HepG2 (cell line): ENCODE data around the gene ANKRD36B. TPM values are rescaled to one million over a fixed set of nuclear protein-coding genes. Genes with fewer than 3 reads are reported as not detected.

Experiments
- ARNT2 ChIP-seq: sonication (generic); formaldehyde crosslinking; IDR thresholded peaks from 2 replicates; pipeline ENCODE4 v1.8.0; 2022; ENCODE audit warnings: mild to moderate bottlenecking, low read depth, missing genetic modification reagents, moderate library complexity
- HOXA3 ChIP-seq: sonication (generic); formaldehyde crosslinking; IDR thresholded peaks from 2 replicates; pipeline ENCODE4 v1.5.0; 2020; ENCODE audit warnings: missing genetic modification reagents
- KLF15 ChIP-seq: sonication (generic); formaldehyde crosslinking; IDR thresholded peaks from 2 replicates; pipeline ENCODE4 v1.8.1; 2023; ENCODE audit warnings: borderline replicate concordance, mild to moderate bottlenecking, inconsistent platforms, missing genetic modification reagents, mixed read lengths
- KMT2B ChIP-seq: IDR thresholded peaks from 2 replicates; pipeline ENCODE4 v1.6.1; 2016; ENCODE audit warnings: missing genetic modification reagents, missing compliant biosample characterization
- PHF20 ChIP-seq: sonication (generic); formaldehyde crosslinking; IDR thresholded peaks from 2 replicates; pipeline ENCODE4 v1.5.0; 2020; ENCODE audit warnings: mild to moderate bottlenecking, missing genetic modification reagents
- POLR2AphosphoS5 ChIP-seq: IDR thresholded peaks from 2 replicates; pipeline ENCODE4 v1.6.1; 2012; ENCODE audit warnings: low read depth, low read length
- SPEN ChIP-seq: sonication (generic); formaldehyde crosslinking; IDR thresholded peaks from 2 replicates; pipeline ENCODE4 v1.5.1; 2020; ENCODE audit warnings: low read depth, mild to moderate bottlenecking, missing genetic modification reagents
- THAP11 ChIP-seq: IDR thresholded peaks from 2 replicates; pipeline ENCODE4 v1.6.1; 2016; ENCODE audit warnings: missing biosample characterization, missing genetic modification reagents
- TOPORS ChIP-seq: sonication (generic); formaldehyde crosslinking; IDR thresholded peaks from 2 replicates; pipeline ENCODE4 v1.8.0; 2023; ENCODE audit warnings: mild to moderate bottlenecking, missing genetic modification reagents
- YEATS2 ChIP-seq: sonication (generic); formaldehyde crosslinking; IDR thresholded peaks from 2 replicates; pipeline ENCODE4 v1.4.0; 2020; ENCODE audit warnings: missing genetic modification reagents, borderline replicate concordance
- ZBTB7B ChIP-seq: sonication (generic); formaldehyde crosslinking; IDR thresholded peaks from 2 replicates; pipeline ENCODE4 v1.4.0; 2020; ENCODE audit warnings: missing genetic modification reagents
- ZMYM4 ChIP-seq: sonication (generic); formaldehyde crosslinking; IDR thresholded peaks from 2 replicates; pipeline ENCODE4 v1.8.1; 2023; ENCODE audit warnings: mild to moderate bottlenecking, missing genetic modification reagents
- ZNF224 ChIP-seq: sonication (generic); formaldehyde crosslinking; IDR thresholded peaks from 2 replicates; pipeline ENCODE4 v1.5.0; 2020; ENCODE audit warnings: mild to moderate bottlenecking, missing genetic modification reagents
- ZNF274 ChIP-seq: sonication (generic); formaldehyde crosslinking; IDR thresholded peaks from 2 replicates; pipeline ENCODE4 v1.5.1; 2020; ENCODE audit warnings: mild to moderate bottlenecking, missing genetic modification reagents
- ZNF280B ChIP-seq: sonication (generic); formaldehyde crosslinking; IDR thresholded peaks from 2 replicates; pipeline ENCODE4 v1.5.0; 2020; ENCODE audit warnings: missing genetic modification reagents, mild to moderate bottlenecking, borderline replicate concordance
- ZNF329 ChIP-seq: sonication (generic); formaldehyde crosslinking; IDR thresholded peaks from 2 replicates; pipeline ENCODE4 v1.9.0; 2021; ENCODE audit warnings: low read depth, mild to moderate bottlenecking, missing genetic modification reagents
- ZNF460 ChIP-seq: sonication (generic); formaldehyde crosslinking; IDR thresholded peaks from 2 replicates; pipeline ENCODE4 v1.5.1; 2020; ENCODE audit warnings: missing genetic modification reagents, mild to moderate bottlenecking, borderline replicate concordance
- ZNF510 ChIP-seq: sonication (generic); formaldehyde crosslinking; IDR thresholded peaks from 2 replicates; pipeline ENCODE4 v1.4.0; 2020; ENCODE audit warnings: low read depth, mild to moderate bottlenecking, missing genetic modification reagents
- ZNF546 ChIP-seq: sonication (generic); formaldehyde crosslinking; conservative IDR thresholded peaks from 2 replicates; pipeline ENCODE4 v1.8.1; 2023; ENCODE audit warnings: mild to moderate bottlenecking, missing genetic modification reagents
- ZNF580 ChIP-seq: IDR thresholded peaks from 2 replicates; pipeline ENCODE4 v1.6.1; 2016; ENCODE audit warnings: low read depth, borderline replicate concordance
- ZNF782 ChIP-seq: sonication (generic); formaldehyde crosslinking; IDR thresholded peaks from 2 replicates; pipeline ENCODE4 v1.4.0; 2020; ENCODE audit warnings: missing genetic modification reagents, mild to moderate bottlenecking, borderline replicate concordance
- ZNF816 ChIP-seq: sonication (generic); formaldehyde crosslinking; IDR thresholded peaks from 2 replicates; pipeline ENCODE4 v1.8.0; 2022; ENCODE audit warnings: missing genetic modification reagents, mild to moderate bottlenecking, borderline replicate concordance
- polyA plus RNA-seq, 8 experiments: library from polyadenylated mRNA; depleted of rRNA in 3 of 8; stranded (reverse) in 7 of 8; unstranded in 1 of 8; fragments of >200 nt; fragmentation: Illumina TruSeq in 4 of 8; extraction: Trizol in 4 of 8; gene quantifications; 2 replicates each; pipeline versions ENCODE4 v1.2.1 to v1.2.3, GENCODE V29; 2011 to 2016; ENCODE audit warnings: low read depth in 4 of 8, missing spikeins in 1 of 8, mixed read lengths in 1 of 8; ENCODE audit not compliant: insufficient read depth in 1 of 8
- total RNA-seq, 5 experiments: library from RNA; depleted of rRNA; stranded (reverse); fragments of >200 nt; fragmentation: Illumina TruSeq; extraction: Trizol; gene quantifications; 2 replicates each; pipeline ENCODE4 v1.2.3, GENCODE V29; 2016; ENCODE audit warnings: low read depth in 1 of 5
- TF ChIP-seq, protein P1 (sequence below): sonication (generic); formaldehyde crosslinking; IDR thresholded peaks from 2 replicates; pipeline ENCODE4 v1.5.0; 2020; ENCODE audit warnings: missing genetic modification reagents
- TF ChIP-seq, protein P2 (sequence below): sonication (generic); formaldehyde crosslinking; IDR thresholded peaks from 2 replicates; pipeline ENCODE4 v1.4.0; 2020; ENCODE audit warnings: missing genetic modification reagents

The ANKRD36B gene
- total and polyA plus RNA-seq, 2 of the 13 experiments (the other 11 are each of a cell fraction or from before 2014, with no cell fraction given), result 7.3 to 34.8 TPM

DNA sequence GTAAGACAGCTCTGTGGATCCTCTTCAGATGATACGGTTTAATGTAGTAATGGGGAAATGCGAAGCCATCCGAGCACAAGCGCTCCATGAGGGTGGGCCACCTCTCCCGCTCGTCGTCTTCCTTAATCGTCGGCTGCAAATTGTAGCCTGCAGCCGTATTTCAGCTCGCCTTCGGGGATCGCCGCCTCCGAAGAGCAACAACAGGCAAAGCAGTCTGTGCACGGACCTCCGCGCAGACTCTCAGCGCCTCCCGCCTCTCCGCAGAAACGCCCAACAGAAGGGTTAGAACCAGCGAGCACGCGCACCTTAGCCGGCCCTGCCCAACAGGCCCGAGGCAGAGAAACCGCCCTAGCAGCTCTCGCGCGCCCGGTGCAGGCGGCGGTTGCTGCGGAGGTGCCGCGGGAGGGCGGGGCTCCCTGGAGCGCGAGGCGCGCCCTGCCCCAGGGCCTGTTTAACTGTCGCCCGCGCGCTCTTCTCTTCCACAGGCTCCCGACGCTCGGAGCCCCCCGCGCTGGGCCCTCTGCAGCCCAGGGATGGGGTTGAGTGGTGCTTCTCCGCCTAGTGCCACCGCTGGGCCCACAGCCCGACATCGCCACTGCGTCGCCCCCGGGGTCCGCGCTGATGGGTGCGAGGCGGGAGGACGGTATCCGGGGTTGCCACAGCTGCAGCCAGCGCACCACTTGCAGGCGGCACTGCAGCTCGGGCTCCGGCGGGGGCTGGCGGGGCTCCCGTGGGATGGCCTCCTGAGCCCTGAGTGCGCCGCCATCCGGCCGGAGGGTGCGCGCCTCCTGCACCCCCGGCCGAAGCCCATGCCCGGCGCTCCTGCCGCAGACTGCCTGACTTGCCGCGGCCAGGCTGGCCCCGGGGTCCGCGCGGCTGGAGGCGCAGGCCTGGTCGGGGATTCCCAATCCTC is at the start of gene ANKRD36B (continued):
- TF ChIP-seq KMT2B (peak; percentile 59; the same call in 1 of the 2 replicates), HOXA3 (CRISPR knock-in tag) (peak; percentile 61; the same call in 1 of the 2 replicates), ARNT2 (CRISPR knock-in tag) (peak; percentile 70; the same call in 1 of the 2 replicates), KLF15 (CRISPR knock-in tag) (0 out of 2 replicates have a peak, but pooled peaks have one; percentile 31), SPEN (CRISPR knock-in tag) (peak; percentile 35; the same call in 1 of the 2 replicates), ZNF280B (CRISPR knock-in tag) (peak; percentile 34; the same call in 1 of the 2 replicates), ZNF460 (CRISPR knock-in tag) (peak; percentile 13; the same call in 1 of the 2 replicates), PHF20 (CRISPR knock-in tag) (0 out of 2 replicates have a peak, but pooled peaks have one; percentile 41), ZNF816 (CRISPR knock-in tag) (peak; percentile 79; the same call in 1 of the 2 replicates), ZMYM4 (peak; percentile 76), ZNF329 (CRISPR knock-in tag) (peak; percentile 36; the same call in 1 of the 2 replicates), ZBTB7B (CRISPR knock-in tag) (0 out of 2 replicates have a peak, but pooled peaks have one; percentile 50), ZNF546 (CRISPR knock-in tag) (peak; percentile 90), TOPORS (CRISPR knock-in tag) (peak; percentile 90), ZNF580 (0 out of 2 replicates have a peak, but pooled peaks have one; percentile 55), ZNF782 (CRISPR knock-in tag) (0 out of 2 replicates have a peak, but pooled peaks have one; percentile 40), ZNF224 (peak; percentile 48; the same call in 1 of the 2 replicates), ZNF510 (CRISPR knock-in tag) (0 out of 2 replicates have a peak, but pooled peaks have one; percentile 39), THAP11 (CRISPR knock-in tag) (0 out of 2 replicates have a peak, but pooled peaks have one; percentile 22), POLR2AphosphoS5 (0 out of 2 replicates have a peak, but pooled peaks have one; percentile 28), YEATS2 (peak; percentile 9; the same call in 1 of the 2 replicates), ZNF274 (CRISPR knock-in tag) (0 out of 2 replicates have a peak, but pooled peaks have one; percentile 42)
- TF ChIP-seq, protein P1, sequence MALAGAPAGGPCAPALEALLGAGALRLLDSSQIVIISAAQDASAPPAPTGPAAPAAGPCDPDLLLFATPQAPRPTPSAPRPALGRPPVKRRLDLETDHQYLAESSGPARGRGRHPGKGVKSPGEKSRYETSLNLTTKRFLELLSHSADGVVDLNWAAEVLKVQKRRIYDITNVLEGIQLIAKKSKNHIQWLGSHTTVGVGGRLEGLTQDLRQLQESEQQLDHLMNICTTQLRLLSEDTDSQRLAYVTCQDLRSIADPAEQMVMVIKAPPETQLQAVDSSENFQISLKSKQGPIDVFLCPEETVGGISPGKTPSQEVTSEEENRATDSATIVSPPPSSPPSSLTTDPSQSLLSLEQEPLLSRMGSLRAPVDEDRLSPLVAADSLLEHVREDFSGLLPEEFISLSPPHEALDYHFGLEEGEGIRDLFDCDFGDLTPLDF (CRISPR knock-in tag), result peak; percentile 63
- TF ChIP-seq, protein P2, sequence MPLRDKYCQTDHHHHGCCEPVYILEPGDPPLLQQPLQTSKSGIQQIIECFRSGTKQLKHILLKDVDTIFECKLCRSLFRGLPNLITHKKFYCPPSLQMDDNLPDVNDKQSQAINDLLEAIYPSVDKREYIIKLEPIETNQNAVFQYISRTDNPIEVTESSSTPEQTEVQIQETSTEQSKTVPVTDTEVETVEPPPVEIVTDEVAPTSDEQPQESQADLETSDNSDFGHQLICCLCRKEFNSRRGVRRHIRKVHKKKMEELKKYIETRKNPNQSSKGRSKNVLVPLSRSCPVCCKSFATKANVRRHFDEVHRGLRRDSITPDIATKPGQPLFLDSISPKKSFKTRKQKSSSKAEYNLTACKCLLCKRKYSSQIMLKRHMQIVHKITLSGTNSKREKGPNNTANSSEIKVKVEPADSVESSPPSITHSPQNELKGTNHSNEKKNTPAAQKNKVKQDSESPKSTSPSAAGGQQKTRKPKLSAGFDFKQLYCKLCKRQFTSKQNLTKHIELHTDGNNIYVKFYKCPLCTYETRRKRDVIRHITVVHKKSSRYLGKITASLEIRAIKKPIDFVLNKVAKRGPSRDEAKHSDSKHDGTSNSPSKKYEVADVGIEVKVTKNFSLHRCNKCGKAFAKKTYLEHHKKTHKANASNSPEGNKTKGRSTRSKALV (CRISPR knock-in tag), result peak; percentile 78
